GM12873 (cell line): ENCODE measurements around the gene TMEM236.

ENCODE experiments used
- TF ChIP-seq, protein P1 (sequence below): IDR thresholded peaks from 2 replicates; pipeline ENCODE4 v1.5.1; 2012; ENCODE audit warnings: low read depth, mild to moderate bottlenecking, moderate library complexity, low read length, control low read depth; ENCODE audit not compliant: insufficient read depth; ENCODE audit errors: missing control alignments

The TMEM236 gene

DNA sequence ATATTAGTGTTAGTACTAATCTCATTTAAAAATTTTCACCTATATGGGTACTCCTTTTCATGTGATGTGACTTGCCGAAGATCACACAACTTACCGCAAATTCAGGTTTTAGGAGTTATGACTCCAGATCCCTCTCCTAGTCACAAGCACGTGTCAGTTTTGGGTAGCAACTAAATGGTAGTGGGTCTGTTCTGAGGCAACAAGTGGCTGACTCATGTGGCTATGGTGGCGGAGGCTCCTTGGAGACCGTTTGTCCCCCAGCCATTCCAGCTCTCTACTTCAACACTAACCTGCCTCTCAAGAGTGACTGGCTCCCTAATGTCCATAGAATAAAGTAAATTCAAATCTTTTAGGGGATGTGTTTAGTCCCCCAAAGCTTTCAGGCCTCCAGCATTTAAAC is 96.6 kb downstream of the TMEM236 start:
- TF ChIP-seq, protein P1, sequence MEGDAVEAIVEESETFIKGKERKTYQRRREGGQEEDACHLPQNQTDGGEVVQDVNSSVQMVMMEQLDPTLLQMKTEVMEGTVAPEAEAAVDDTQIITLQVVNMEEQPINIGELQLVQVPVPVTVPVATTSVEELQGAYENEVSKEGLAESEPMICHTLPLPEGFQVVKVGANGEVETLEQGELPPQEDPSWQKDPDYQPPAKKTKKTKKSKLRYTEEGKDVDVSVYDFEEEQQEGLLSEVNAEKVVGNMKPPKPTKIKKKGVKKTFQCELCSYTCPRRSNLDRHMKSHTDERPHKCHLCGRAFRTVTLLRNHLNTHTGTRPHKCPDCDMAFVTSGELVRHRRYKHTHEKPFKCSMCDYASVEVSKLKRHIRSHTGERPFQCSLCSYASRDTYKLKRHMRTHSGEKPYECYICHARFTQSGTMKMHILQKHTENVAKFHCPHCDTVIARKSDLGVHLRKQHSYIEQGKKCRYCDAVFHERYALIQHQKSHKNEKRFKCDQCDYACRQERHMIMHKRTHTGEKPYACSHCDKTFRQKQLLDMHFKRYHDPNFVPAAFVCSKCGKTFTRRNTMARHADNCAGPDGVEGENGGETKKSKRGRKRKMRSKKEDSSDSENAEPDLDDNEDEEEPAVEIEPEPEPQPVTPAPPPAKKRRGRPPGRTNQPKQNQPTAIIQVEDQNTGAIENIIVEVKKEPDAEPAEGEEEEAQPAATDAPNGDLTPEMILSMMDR: no peak
